Liver (tissue), 9 donors: Measurements from ENCODE around the gene CUX1. TPM values are rescaled to one million over a fixed set of nuclear protein-coding genes. Genes with fewer than 3 reads are reported as not detected.

Experiments
- DNase-seq: peaks from one replicate; pipeline ENCODE4 v3.0.0-alpha.2; 2017; ENCODE audit warnings: low spot score
- H3K27ac ChIP-seq, 2 donors: one replicate each; pipeline ENCODE4 v1.7.0; 2013; ENCODE audit warnings: inconsistent platforms in 2 of 2, low read length in 2 of 2, control low read depth in 1 of 2, low read depth in 1 of 2, mild to moderate bottlenecking in 1 of 2
- H3K27me3 ChIP-seq, 4 donors: one replicate each; pipeline versions ENCODE4 v1.6.1 to v1.7.0; 2013; ENCODE audit warnings: low read length in 3 of 4, inconsistent platforms in 1 of 4, mild to moderate bottlenecking in 1 of 4, moderate library complexity in 1 of 4; ENCODE audit not compliant: control insufficient read depth in 4 of 4, insufficient read depth in 4 of 4
- H3K36me3 ChIP-seq, 4 donors: one replicate each; pipeline versions ENCODE4 v1.6.1 to v1.7.0; 2013; ENCODE audit warnings: low read length in 3 of 4, mild to moderate bottlenecking in 3 of 4, low read depth in 1 of 4, moderate library complexity in 1 of 4; ENCODE audit not compliant: control insufficient read depth in 4 of 4, insufficient read depth in 3 of 4
- H3K4me1 ChIP-seq, 4 donors: one replicate each; pipeline versions ENCODE4 v1.6.1 to v1.7.0; 2013; ENCODE audit warnings: low read length in 3 of 4, mild to moderate bottlenecking in 3 of 4, moderate library complexity in 1 of 4; ENCODE audit not compliant: control insufficient read depth in 4 of 4, insufficient read depth in 4 of 4
- H3K4me3 ChIP-seq, 3 donors: one replicate each; pipeline versions ENCODE4 v1.6.1 to v1.7.0; 2013; ENCODE audit warnings: low read length in 3 of 3, control low read depth in 1 of 3, low read depth in 1 of 3, mild to moderate bottlenecking in 1 of 3
- H3K9ac ChIP-seq, 2 donors: one replicate each; pipeline ENCODE4 v1.7.0; 2013; ENCODE audit warnings: low read length in 2 of 2, mild to moderate bottlenecking in 2 of 2, moderate library complexity in 2 of 2, control low read depth in 1 of 2, low read depth in 1 of 2
- H3K9me3 ChIP-seq, 4 donors: one replicate each; pipeline versions ENCODE4 v1.6.1 to v1.7.0; 2013; ENCODE audit warnings: low read length in 3 of 4; ENCODE audit not compliant: control insufficient read depth in 4 of 4
- CTCF ChIP-seq: fragments of 150-350 bp; IDR thresholded peaks from 2 replicates; pipeline ENCODE4 v1.5.1; 2017; ENCODE audit warnings: improper control_type of control experiment, low read depth, low read length; ENCODE audit not compliant: missing input control
- EGR1 ChIP-seq, 2 donors: IDR thresholded peaks; 2 replicates each; pipeline ENCODE4 v1.6.1; 2016 to 2018; ENCODE audit warnings: antibody characterized with exemption in 2 of 2, low read depth in 2 of 2
- FOXA1 ChIP-seq: IDR thresholded peaks from 2 replicates; pipeline ENCODE4 v1.6.1; 2016; ENCODE audit warnings: antibody characterized with exemption
- FOXA2 ChIP-seq: IDR thresholded peaks from 2 replicates; pipeline ENCODE4 v1.6.1; 2016; ENCODE audit warnings: antibody characterized with exemption
- GABPA ChIP-seq, 2 donors: IDR thresholded peaks in 1 of 2; conservative IDR thresholded peaks in 1 of 2; 2 replicates each; pipeline ENCODE4 v1.6.1; 2016; ENCODE audit warnings: antibody characterized with exemption in 2 of 2, mild to moderate bottlenecking in 1 of 2, moderate library complexity in 1 of 2
- HNF4A ChIP-seq, 2 donors: conservative IDR thresholded peaks; 2 replicates each; pipeline ENCODE4 v1.6.1; 2016; ENCODE audit warnings: antibody characterized with exemption in 2 of 2, mild to moderate bottlenecking in 2 of 2
- HNF4G ChIP-seq: IDR thresholded peaks from 2 replicates; pipeline ENCODE4 v1.6.1; 2016; ENCODE audit warnings: antibody characterized with exemption
- JUND ChIP-seq, 2 donors: IDR thresholded peaks; 2 replicates each; pipeline ENCODE4 v1.6.1; 2016; ENCODE audit warnings: antibody characterized with exemption in 2 of 2
- NR2F2 ChIP-seq: IDR thresholded peaks from 2 replicates; pipeline ENCODE4 v1.6.1; 2016; ENCODE audit warnings: antibody characterized with exemption
- REST ChIP-seq: IDR thresholded peaks from 2 replicates; pipeline ENCODE4 v1.6.1; 2016; ENCODE audit warnings: antibody characterized with exemption, mild to moderate bottlenecking
- RXRA ChIP-seq, 2 donors: IDR thresholded peaks; 2 replicates each; pipeline ENCODE4 v1.6.1; 2017 to 2018; ENCODE audit warnings: antibody characterized with exemption in 2 of 2, mild to moderate bottlenecking in 1 of 2
- SP1 ChIP-seq: IDR thresholded peaks from 2 replicates; pipeline ENCODE4 v1.6.1; 2018; ENCODE audit warnings: antibody characterized with exemption, mild to moderate bottlenecking
- TAF1 ChIP-seq: conservative IDR thresholded peaks from 2 replicates; pipeline ENCODE4 v1.6.1; 2016; ENCODE audit warnings: antibody characterized with exemption, mild to moderate bottlenecking
- YY1 ChIP-seq: IDR thresholded peaks from 2 replicates; pipeline ENCODE4 v1.6.1; 2016; ENCODE audit warnings: antibody characterized with exemption, mild to moderate bottlenecking
- WGBS: extraction: QIAGEN DNeasy Blood & Tissue Kit; methylation state at CpG from one replicate; pipeline ENCODE4 v1.1.7; 2013; 5-methylcytosine and 5-hydroxymethylcytosine counted together
- polyA plus RNA-seq, 2 donors: library from polyadenylated mRNA; stranded (reverse) in 1 of 2; unstranded in 1 of 2; fragments of 200-250 nt in 1 of 2; fragments of >200 nt in 1 of 2; fragmentation: Nextera tagmentation in 1 of 2; extraction: Ambion mirVana in 1 of 2; gene quantifications; one replicate each; pipeline versions ENCODE4 v1.2.1 to v1.2.3, GENCODE V29; 2013 to 2015
- total RNA-seq, 2 donors: library from RNA; depleted of rRNA; stranded (reverse); fragments of >200 nt; gene quantifications; one replicate each; pipeline ENCODE4 v1.2.3, GENCODE V29; 2014
- TF ChIP-seq, protein P1 (sequence below): IDR thresholded peaks from 2 replicates; pipeline ENCODE4 v1.6.1; 2016; ENCODE audit warnings: antibody characterized with exemption
- TF ChIP-seq, protein P2 (sequence below): IDR thresholded peaks from 2 replicates; pipeline ENCODE4 v1.6.1; 2016; ENCODE audit warnings: antibody characterized with exemption
- TF ChIP-seq, protein P3 (sequence below): IDR thresholded peaks from 2 replicates; pipeline ENCODE4 v1.6.1; 2016; ENCODE audit warnings: antibody characterized with exemption
- donor health status: healthy.
- donor health status: healthy.
- donor health status: healthy.
- donor health status: healthy.
- donor health status: healthy.

The CUX1 gene
- total and polyA plus RNA-seq, 4 donors: 18.6 to 40.6 (median 21.4) TPM

DNA sequence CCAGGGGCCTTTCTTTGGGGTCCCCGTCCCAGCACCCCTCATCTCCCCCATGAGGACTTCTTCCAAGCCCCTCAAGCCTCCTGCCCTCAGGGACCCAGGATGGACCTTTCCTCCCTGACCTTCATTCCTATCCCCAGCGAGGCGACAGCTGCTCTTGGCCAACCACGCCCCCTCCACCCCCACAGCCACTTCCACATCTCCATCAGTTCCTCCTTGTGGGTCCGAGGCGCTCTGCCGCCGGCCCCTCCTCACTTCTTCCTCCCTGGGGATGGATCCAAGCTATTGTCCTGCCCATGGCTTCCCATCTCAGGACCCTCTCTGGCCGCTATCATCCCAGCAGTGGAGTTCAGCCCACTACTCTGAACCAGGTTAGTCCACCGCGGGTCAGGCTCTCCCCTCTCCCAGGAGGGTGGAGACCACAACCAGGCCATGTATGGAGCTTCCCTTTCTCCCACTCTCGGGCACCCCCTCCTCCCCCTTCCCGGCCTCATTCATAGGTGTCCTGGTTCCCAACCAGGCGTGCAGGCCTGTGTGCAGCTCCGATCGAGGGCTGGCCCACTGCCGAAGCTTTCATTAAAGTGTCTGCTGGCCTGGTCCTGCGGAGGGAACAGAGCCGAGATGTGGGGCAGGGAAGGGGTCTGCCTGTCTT is 467.6 kb downstream of the CUX1 start:
- WGBS: 75% methylated on average over 19 of the region's 19 CpGs
- Histone ChIP-seq H3K36me3 (peaks cover 0 to 2% (median 0%) of the 10 kb centered on the region in 4 donors), H3K9ac (no peak overlapping the region), H3K4me1 (peaks cover 5 to 25% (median 14%) of the 10 kb centered on the region in 4 donors), H3K9me3 (no peaks in the 10 kb centered on the region), H3K27me3 (no peaks in the 10 kb centered on the region), H3K27ac (no peak overlapping the region), H3K4me3 (peak overlapping the region in 1 of 3 donors; percentile 12)
- DNase-seq: no peak
- no peak for TF ChIP-seq RXRA (IDR thresholded peaks at IDR 0.05)
- TF ChIP-seq, protein P1, sequence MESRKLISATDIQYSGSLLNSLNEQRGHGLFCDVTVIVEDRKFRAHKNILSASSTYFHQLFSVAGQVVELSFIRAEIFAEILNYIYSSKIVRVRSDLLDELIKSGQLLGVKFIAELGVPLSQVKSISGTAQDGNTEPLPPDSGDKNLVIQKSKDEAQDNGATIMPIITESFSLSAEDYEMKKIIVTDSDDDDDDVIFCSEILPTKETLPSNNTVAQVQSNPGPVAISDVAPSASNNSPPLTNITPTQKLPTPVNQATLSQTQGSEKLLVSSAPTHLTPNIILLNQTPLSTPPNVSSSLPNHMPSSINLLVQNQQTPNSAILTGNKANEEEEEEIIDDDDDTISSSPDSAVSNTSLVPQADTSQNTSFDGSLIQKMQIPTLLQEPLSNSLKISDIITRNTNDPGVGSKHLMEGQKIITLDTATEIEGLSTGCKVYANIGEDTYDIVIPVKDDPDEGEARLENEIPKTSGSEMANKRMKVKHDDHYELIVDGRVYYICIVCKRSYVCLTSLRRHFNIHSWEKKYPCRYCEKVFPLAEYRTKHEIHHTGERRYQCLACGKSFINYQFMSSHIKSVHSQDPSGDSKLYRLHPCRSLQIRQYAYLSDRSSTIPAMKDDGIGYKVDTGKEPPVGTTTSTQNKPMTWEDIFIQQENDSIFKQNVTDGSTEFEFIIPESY: no peak
- no peak for TF ChIP-seq GABPA (IDR thresholded peaks at IDR 0.05 in 1 of 2, conservative IDR thresholded peaks at IDR 0.05 in 1 of 2)
- TF ChIP-seq HNF4G: no peak
- TF ChIP-seq HNF4A (conservative IDR thresholded peaks at IDR 0.05): no peak
- no peak for TF ChIP-seq JUND (IDR thresholded peaks at IDR 0.05)
- TF ChIP-seq, protein P2, sequence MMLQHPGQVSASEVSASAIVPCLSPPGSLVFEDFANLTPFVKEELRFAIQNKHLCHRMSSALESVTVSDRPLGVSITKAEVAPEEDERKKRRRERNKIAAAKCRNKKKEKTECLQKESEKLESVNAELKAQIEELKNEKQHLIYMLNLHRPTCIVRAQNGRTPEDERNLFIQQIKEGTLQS: no peak

GRCh38 chr7:102285540-102286236 is 468.3 kb downstream of the CUX1 start:
- peaks cover 0 to 2% (median 0%) of the 10 kb centered on the region in 4 donors for H3K36me3 ChIP-seq
- H3K9me3 ChIP-seq: no peaks in the 10 kb centered on the region
- no peak overlapping the region for H3K9ac ChIP-seq
- DNase-seq: no peak
- 38% methylated on average over 19 of the region's 19 CpGs for WGBS
- peak overlapping the region in 1 of 3 donors; percentile 70 for H3K4me3 ChIP-seq
- TF ChIP-seq REST (no peak), HNF4A (conservative IDR thresholded peaks at IDR 0.05) (no peak), EGR1 (IDR thresholded peaks at IDR 0.05; ENCODE audit: low read depth in 2 of 2) (no peak), SP1 (no peak), CTCF (no peak), NR2F2 (no peak), RXRA (IDR thresholded peaks at IDR 0.05) (no peak), JUND (IDR thresholded peaks at IDR 0.05) (no peak), FOXA2 (no peak), YY1 (no peak), FOXA1 (no peak), HNF4G (no peak), TAF1 (no peak)
- TF ChIP-seq, protein P3, sequence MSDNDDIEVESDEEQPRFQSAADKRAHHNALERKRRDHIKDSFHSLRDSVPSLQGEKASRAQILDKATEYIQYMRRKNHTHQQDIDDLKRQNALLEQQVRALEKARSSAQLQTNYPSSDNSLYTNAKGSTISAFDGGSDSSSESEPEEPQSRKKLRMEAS: no peak
- TF ChIP-seq, protein P1: no peak
- TF ChIP-seq, protein P2: no peak
- H3K27me3 ChIP-seq: no peaks in the 10 kb centered on the region
- peak overlapping the region; percentile 67 to 75 for H3K27ac ChIP-seq
- peaks cover 5 to 25% (median 14%) of the 10 kb centered on the region in 4 donors for H3K4me1 ChIP-seq
